GM23248 (cell line): ENCODE measurements around the gene RWDD1.

Experiments used
- EZH2 ChIP-seq: fragments of 200-600 bp; sonication (generic); IDR thresholded peaks from 2 replicates; pipeline ENCODE4 v1.6.1; 2018; ENCODE audit warnings: antibody characterized with exemption, mild to moderate bottlenecking; ENCODE audit not compliant: insufficient read depth, poor library complexity, severe bottlenecking
- EZH2phosphoT487 ChIP-seq: fragments of 200-600 bp; sonication (generic); IDR thresholded peaks from 2 replicates; pipeline ENCODE4 v1.6.1; 2018; ENCODE audit warnings: antibody characterized with exemption, moderate library complexity, mild to moderate bottlenecking, low read depth; ENCODE audit not compliant: insufficient read depth

DNA sequence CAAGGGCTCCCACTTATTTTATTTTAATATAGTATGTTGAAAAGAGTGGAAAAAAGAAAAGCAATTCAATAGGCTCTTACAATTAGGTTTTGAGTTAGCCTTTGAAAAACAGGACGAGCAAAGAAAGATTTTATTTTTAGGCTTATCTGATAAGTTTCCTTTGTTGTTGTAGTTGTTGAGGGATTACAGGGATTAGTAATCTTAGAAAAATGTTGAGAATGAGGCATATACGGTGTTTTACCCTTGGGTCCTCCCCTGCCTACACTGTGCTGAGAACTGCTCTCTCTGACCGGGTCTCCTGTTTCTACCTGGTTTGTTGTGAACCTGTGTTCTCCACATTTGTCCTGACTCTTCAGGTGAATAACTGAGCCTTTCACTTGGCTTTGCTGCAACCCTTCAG lies 42.5 kb upstream of the RWDD1 start:
- TF ChIP-seq EZH2phosphoT487 (no peak), EZH2 (no peak)
